LNCAP (cell line): Measurements from ENCODE around the gene ACTR1A.

Source experiments
- CTCF ChIP-seq: fragments of 450-650 bp; IDR thresholded peaks from 2 replicates; pipeline ENCODE4 v1.5.1; 2017; ENCODE audit warnings: mild to moderate bottlenecking

Gene ACTR1A

GRCh38 chr10:102502029-102502336 is 529 bp downstream of the ACTR1A start:
- TF ChIP-seq CTCF: no peak

- no peak for TF ChIP-seq CTCF
Measured at GRCh38 chr10:102501201-102502028, 1.1 kb downstream of the ACTR1A start.

GRCh38 chr10:102499356-102499755 is 3.2 kb downstream of the ACTR1A start:
- TF ChIP-seq CTCF: no peak

GRCh38 chr10:102497545-102497944 is 5.0 kb downstream of the ACTR1A start:
- no peak for TF ChIP-seq CTCF

GRCh38 chr10:102493771-102494170 is 8.7 kb downstream of the ACTR1A start:
- TF ChIP-seq CTCF: no peak

- no peak for TF ChIP-seq CTCF
Measured at GRCh38 chr10:102492983-102493382, 9.5 kb downstream of the ACTR1A start.

GRCh38 chr10:102492344-102492939 is 10.1 kb downstream of the ACTR1A start:
- TF ChIP-seq CTCF: no peak
